HCT116 (cell line): Measurements from ENCODE around the gene CHID1.
A peak's percentile ranks its signal among the peaks of the same experiment; 100 is the strongest.

ENCODE experiments used
- CEBPB ChIP-seq: IDR thresholded peaks from 2 replicates; pipeline ENCODE4 v1.6.1; 2012; ENCODE audit warnings: low read depth
- CTCF ChIP-seq, 3 experiments: fragments of 200-600 bp in 1 of 3; sonication (generic) in 1 of 3; IDR thresholded peaks in 2 of 3; conservative IDR thresholded peaks in 1 of 3; 2 replicates each; pipeline ENCODE4 v1.5.1; 2012 to 2017; ENCODE audit warnings: low read depth in 2 of 3, low read length in 2 of 3, antibody characterized with exemption in 1 of 3, borderline replicate concordance in 1 of 3, control low read depth in 1 of 3, mild to moderate bottlenecking in 1 of 3, mixed read lengths in 1 of 3, mixed run types in 1 of 3, moderate library complexity in 1 of 3; ENCODE audit not compliant: insufficient read depth in 1 of 3
- ELF1 ChIP-seq: IDR thresholded peaks from 2 replicates; pipeline ENCODE4 v1.6.1; 2012; ENCODE audit warnings: low read depth, borderline replicate concordance
- EZH2 ChIP-seq: fragments of 200-600 bp; sonication (generic); IDR thresholded peaks from 2 replicates; pipeline ENCODE4 v1.6.1; 2017; ENCODE audit warnings: antibody characterized with exemption, mixed run types
- EZH2phosphoT487 ChIP-seq: fragments of 200-600 bp; IDR thresholded peaks from 2 replicates; pipeline ENCODE4 v1.6.1; 2018; ENCODE audit warnings: antibody characterized with exemption, borderline replicate concordance
- MAX ChIP-seq: IDR thresholded peaks from 2 replicates; pipeline ENCODE4 v1.6.1; 2012
- POLR2A ChIP-seq: IDR thresholded peaks from 2 replicates; pipeline ENCODE4 v1.7.0; 2011; ENCODE audit warnings: borderline replicate concordance; ENCODE audit not compliant: insufficient read depth, insufficient read length; ENCODE audit errors: extremely low read depth
- POLR2AphosphoS5 ChIP-seq: IDR thresholded peaks from 2 replicates; pipeline ENCODE4 v1.6.1; 2011; ENCODE audit warnings: mild to moderate bottlenecking, low read depth, low read length, moderate library complexity
- RAD21 ChIP-seq: IDR thresholded peaks from 2 replicates; pipeline ENCODE4 v1.6.1; 2012; ENCODE audit warnings: low read depth, mild to moderate bottlenecking
- SIN3A ChIP-seq: IDR thresholded peaks from 2 replicates; pipeline ENCODE4 v1.6.1; 2012; ENCODE audit warnings: low read depth
- SRF ChIP-seq: IDR thresholded peaks from 2 replicates; pipeline ENCODE4 v1.6.1; 2012; ENCODE audit warnings: low read depth
- TCF7L2 ChIP-seq: IDR thresholded peaks from 2 replicates; pipeline ENCODE4 v1.7.0; 2011; ENCODE audit warnings: borderline replicate concordance, inconsistent platforms; ENCODE audit not compliant: insufficient read depth, insufficient read length; ENCODE audit errors: extremely low read depth
- ZBTB33 ChIP-seq: IDR thresholded peaks from 2 replicates; pipeline ENCODE4 v1.6.1; 2011; ENCODE audit warnings: mild to moderate bottlenecking, low read length, moderate library complexity; ENCODE audit not compliant: insufficient replicate concordance; ENCODE audit errors: extremely low read depth
- ZFX ChIP-seq: fragments of 450-650 bp; IDR thresholded peaks from 2 replicates; pipeline ENCODE4 v1.6.1; 2017

DNA sequence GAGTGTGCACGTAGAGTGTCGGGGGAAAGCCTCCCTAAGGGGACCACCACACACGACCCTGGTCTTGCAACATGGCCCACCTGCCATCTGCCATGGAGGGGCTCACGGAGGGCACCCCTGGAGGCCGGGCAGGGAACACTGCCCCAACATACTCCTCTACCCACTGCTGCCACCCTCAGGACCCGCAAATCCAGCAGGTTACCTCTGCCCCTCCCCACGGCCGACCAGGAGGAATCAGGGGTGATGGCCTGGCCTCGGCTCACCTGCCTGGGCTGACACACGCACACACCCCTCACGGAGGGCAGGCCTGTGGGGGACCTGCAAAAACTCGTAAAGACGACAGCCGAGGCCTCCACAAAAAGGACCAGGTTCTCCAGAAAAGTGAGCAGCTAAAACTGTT is 30.2 kb downstream of the CHID1 start:
- peak in 2 of 3 experiments; percentile 7 to 26; a peak in 3 of 6 replicates for TF ChIP-seq CTCF (IDR thresholded peaks at IDR 0.05 in 2 of 3, conservative IDR thresholded peaks at IDR 0.05 in 1 of 3; ENCODE audit: borderline replicate concordance in 1 of 3, insufficient read depth in 1 of 3, low read depth in 2 of 3, low read length in 2 of 3)
- TF ChIP-seq ZFX: no peak
- TF ChIP-seq CEBPB: no peak
- no peak for TF ChIP-seq EZH2
- no peak for TF ChIP-seq ZBTB33
- no peak for TF ChIP-seq TCF7L2
- TF ChIP-seq SRF: no peak
- TF ChIP-seq ELF1: no peak
- no peak for TF ChIP-seq MAX
- no peak for TF ChIP-seq POLR2A
- no peak for TF ChIP-seq EZH2phosphoT487
- TF ChIP-seq SIN3A: no peak
- no peak for TF ChIP-seq POLR2AphosphoS5
- no peak for TF ChIP-seq RAD21
